GM19395 (cell line): Measurements from ENCODE around the gene CNNM3.
"Not testable (repeated sequence)": the region's sequence is repeated elsewhere in the genome, so short reads cannot be mapped to it uniquely, and the experiment has no call there.

Experiments
- ATAC-seq: cut with Tn5 transposase; IDR thresholded peaks from one replicate; pipeline ENCODE4 v1.9.1; 2021; ENCODE audit warnings: mild to moderate bottlenecking, moderate library complexity; ENCODE audit not compliant: unreplicated experiment

The CNNM3 gene

DNA sequence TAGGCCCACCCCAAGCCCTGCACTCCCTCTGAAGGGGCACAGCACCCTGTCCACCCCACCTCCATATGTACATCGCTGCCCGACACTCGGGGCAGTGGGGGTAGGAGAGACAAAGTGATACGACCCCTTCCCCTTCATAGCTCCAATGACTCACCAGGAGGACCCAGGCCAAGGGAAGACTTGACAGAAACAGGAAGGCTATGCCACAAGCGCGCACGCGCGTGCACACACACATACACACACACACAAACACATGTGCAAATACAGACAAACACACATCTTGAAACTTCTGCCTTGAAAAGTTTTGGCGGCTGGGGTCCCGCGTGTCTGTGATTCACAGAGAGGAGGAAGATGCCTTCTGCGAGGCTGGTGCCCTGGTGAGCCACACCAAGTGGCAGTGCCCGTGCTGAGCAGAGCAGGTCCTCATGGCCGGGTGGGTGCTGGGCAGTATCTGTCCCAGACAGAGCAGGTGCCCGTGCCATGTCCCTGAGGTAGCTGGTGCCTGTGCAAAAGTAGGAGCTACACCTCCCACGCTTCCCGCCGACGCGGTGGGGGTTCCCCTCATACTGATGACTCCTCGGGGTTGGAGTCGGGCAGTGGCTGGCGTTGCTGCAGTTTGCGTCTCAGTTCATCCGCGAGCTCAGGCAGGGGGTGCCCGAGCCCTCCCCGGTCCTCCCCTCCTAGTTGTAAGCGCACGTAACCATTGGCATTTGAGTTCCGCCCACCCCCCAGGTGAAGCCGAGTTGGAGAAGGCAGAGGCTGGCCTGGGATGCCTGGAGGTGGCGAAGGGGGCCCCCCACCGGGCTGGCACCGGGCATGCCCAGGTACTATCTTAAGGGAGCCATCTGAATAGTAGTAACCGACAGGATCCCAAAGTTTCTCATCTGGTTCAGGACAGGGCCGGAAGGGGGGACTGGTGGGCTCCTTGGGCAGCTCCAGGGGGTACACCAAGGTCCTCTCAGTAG lies 44.3 kb downstream of the CNNM3 start:
- ATAC-seq, result no peak

- ATAC-seq, result no peak
Measured at GRCh38 chr2:96861074-96861473, 45.0 kb downstream of the CNNM3 start.

GRCh38 chr2:96863056-96863455 lies 47.0 kb downstream of the CNNM3 start:
- ATAC-seq, result not testable (repeated sequence)

DNA sequence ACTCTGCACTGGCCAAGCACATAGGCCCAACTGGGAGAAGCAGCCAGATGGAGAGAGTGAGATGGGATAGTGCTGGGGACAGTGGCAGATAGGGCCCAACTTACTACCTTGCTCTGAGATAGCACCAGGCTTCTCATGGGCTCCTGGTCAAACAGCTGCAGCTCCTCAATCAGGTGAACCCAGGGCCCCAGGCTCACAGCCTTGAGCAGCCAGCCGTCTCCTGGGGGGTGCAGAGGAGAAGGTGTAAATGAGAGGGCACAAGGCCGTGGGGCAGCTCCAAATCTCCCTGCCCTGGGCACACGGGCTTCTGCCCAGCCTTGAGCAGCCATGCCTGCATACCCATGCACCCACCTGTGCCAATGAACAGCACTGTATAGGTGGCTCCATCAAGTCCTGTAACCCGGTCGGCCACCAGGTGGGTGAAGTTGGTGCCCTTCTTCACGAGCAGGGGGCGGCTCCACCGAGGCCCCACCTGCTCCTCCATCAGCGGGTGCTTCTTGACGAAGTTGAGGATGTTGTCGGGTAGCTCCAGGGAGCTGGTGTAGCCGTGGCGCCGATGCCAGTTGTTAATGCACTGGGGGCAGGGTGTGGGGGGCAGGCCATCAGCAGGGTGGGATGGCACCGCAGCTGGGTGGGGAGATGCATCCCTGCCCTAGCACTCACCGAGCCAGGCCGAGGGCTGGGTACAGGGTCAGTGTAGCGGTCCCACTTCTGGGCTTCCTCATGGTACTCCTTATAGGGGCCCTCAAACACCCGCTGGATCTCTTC lies 47.7 kb downstream of the CNNM3 start:
- no peak for ATAC-seq

- no peak for ATAC-seq
Measured at GRCh38 chr2:96864343-96865091, 48.4 kb downstream of the CNNM3 start.

- ATAC-seq, result no peak
Measured at GRCh38 chr2:96865654-96866053, 49.6 kb downstream of the CNNM3 start.

- ATAC-seq, result no peak
Measured at GRCh38 chr2:96866149-96866548, 50.1 kb downstream of the CNNM3 start.

- no peak for ATAC-seq
Measured at GRCh38 chr2:96866586-96866985, 50.5 kb downstream of the CNNM3 start.

- no peak for ATAC-seq
Measured at GRCh38 chr2:96866986-96867755, 51.1 kb downstream of the CNNM3 start.

- ATAC-seq, result peak; percentile 23
Measured at GRCh38 chr2:96867756-96868554, 51.9 kb downstream of the CNNM3 start.

- peak; percentile 56 for ATAC-seq
Measured at GRCh38 chr2:96868555-96869280, 52.6 kb downstream of the CNNM3 start.

DNA sequence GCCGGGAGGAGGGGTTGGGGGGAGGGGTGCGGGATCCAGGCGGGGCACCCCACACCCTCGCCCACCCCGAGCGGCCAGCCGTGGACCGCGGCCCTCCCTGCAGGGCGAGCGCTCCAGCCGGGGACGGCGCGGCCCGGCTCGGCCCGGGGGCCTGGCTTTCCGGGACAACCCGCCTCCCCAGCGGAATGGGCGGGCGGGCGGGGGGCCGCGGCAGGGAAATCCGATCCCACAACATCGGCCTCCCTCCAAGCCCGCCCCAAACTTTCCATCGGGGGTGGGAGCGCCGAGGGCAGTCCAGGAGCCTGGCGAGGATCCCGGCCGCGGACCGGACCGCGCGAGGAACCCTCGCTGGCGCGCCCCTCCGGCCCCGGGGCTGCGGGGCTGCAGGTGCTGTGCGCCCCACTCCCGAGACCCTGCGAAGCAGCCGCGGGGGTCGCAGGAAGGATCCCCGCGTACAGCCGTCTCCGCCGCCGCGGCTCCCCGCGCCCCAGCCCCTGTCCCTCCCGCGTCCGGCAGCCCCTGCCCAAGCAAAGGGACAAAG lies 53.3 kb downstream of the CNNM3 start:
- ATAC-seq, result no peak

GRCh38 chr2:96869822-96870625 lies 54.0 kb downstream of the CNNM3 start, which contains the start of gene SEMA4C:
TSS of gene SEMA4C (minus strand) at chr2:96870080. CDS start at chr2:96867886, 2,194 bp downstream.
- no peak for ATAC-seq

GRCh38 chr2:96870626-96871255 lies 54.7 kb downstream of the CNNM3 start:
- ATAC-seq, result no peak

GRCh38 chr2:96872591-96873349 lies 56.7 kb downstream of the CNNM3 start:
- no peak for ATAC-seq

GRCh38 chr2:96873651-96874096 lies 57.6 kb downstream of the CNNM3 start:
- no peak for ATAC-seq
